Gastrocnemius medialis (tissue), 4 donors: ENCODE results near the gene ITPRIP. TPM values are rescaled to one million over a fixed set of nuclear protein-coding genes. Genes with fewer than 3 reads are reported as not detected.
A peak's percentile ranks its signal among the peaks of the same experiment; 100 is the strongest.

Source experiments
- ATAC-seq, 2 donors: fragments of 150-250 bp; one replicate each; pipeline ENCODE4 v1.9.1; 2016
- DNase-seq, 2 donors: peaks; one replicate each; pipeline ENCODE4 v3.0.0-alpha.2; 2019
- H3K27ac ChIP-seq, 4 donors: fragments of 200-600 bp; sonication (generic); 1 replicate in 1 of 4; 2 replicates in 3 of 4; pipeline ENCODE4 v1.5.1; 2016 to 2018; ENCODE audit warnings: mild to moderate bottlenecking in 2 of 4, moderate library complexity in 1 of 4
- H3K27me3 ChIP-seq, 3 donors: fragments of 200-600 bp; sonication (generic) in 2 of 3; 1 replicate in 1 of 3; 2 replicates in 2 of 3; pipeline versions ENCODE4 v1.5.1 to v1.6.0; 2016 to 2019; ENCODE audit warnings: mild to moderate bottlenecking in 1 of 3, moderate library complexity in 1 of 3
- H3K36me3 ChIP-seq, 2 donors: fragments of 200-600 bp; sonication (generic) in 1 of 2; one replicate each; pipeline ENCODE4 v1.5.1; 2017 to 2018
- H3K4me1 ChIP-seq, 2 donors: fragments of 200-600 bp; sonication (generic) in 1 of 2; one replicate each; pipeline ENCODE4 v1.5.1; 2016 to 2017; ENCODE audit warnings: mild to moderate bottlenecking in 2 of 2
- H3K4me3 ChIP-seq, 4 donors: fragments of 200-600 bp; sonication (generic) in 3 of 4; 1 replicate in 1 of 4; 2 replicates in 3 of 4; pipeline ENCODE4 v1.5.1; 2016 to 2019; ENCODE audit warnings: mild to moderate bottlenecking in 2 of 4
- H3K9me3 ChIP-seq, 3 donors: fragments of 200-600 bp; sonication (generic) in 2 of 3; 1 replicate in 1 of 3; 2 replicates in 2 of 3; pipeline ENCODE4 v1.5.1; 2016 to 2019
- CTCF ChIP-seq, 5 experiments: fragments of 450-650 bp in 3 of 5; fragments of 200-600 bp in 2 of 5; sonication (generic) in 2 of 5; IDR thresholded peaks in 4 of 5; conservative IDR thresholded peaks in 1 of 5; 1 replicate in 4 of 5; 2 replicates in 1 of 5; pipeline ENCODE4 v1.5.1; 2016 to 2019; ENCODE audit warnings: antibody characterized with exemption in 5 of 5, mild to moderate bottlenecking in 3 of 5, moderate library complexity in 3 of 5
- POLR2A ChIP-seq, 2 donors: fragments of 450-650 bp; IDR thresholded peaks; one replicate each; pipeline ENCODE4 v1.6.1; 2017; ENCODE audit warnings: antibody characterized with exemption in 2 of 2, mild to moderate bottlenecking in 2 of 2, moderate library complexity in 2 of 2
- in situ Hi-C, 4 donors: fragments of 200-750 bp; cut with MboI; loops; one replicate each; pipeline versions ENCODE4 v1.15.0 to v1.8.0; 2017; ENCODE audit warnings: low sequenced_read_pairs in 4 of 4
- intact Hi-C: fragments of 100-400 bp; cut with DNase I; formaldehyde crosslinking; loops from one replicate; pipeline ENCODE4 v1.15.1; 2023; ENCODE audit warnings: low total_unique reads
- total RNA-seq, 4 donors: library from RNA; depleted of rRNA; stranded (reverse); fragments of >200 nt; gene quantifications; one replicate each; pipeline versions ENCODE4 v1.1.0 to v1.2.3, GENCODE V29; 2016

ITPRIP gene
- total RNA-seq, 4 donors from 2014 or later: 5.0 to 19.9 (median 7.9) TPM

DNA sequence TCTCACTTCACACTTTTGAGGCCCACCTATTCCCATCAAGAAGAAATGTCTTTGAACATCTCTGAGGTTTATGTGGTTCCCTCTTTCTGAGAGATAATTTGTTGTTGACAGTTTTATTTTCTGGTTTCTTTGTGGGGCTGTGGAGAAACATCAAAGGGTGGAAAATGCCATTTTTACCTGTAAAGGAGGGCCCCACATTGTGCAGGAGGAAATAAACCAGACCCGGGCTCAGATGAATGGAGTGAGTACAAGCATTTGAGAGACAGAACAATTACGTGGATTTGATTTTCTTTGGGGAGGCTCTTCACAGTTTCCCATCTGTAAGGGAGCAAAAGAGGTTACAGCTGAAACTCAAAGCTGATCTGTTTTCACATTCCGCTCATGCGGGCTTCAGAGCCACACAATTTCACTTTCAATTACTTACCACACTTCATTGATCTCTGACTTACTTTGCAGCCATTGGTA, 29.8 kb downstream of the ITPRIP start:
- DNase-seq: no peak
- no peak for ATAC-seq
- in situ Hi-C loops (no loop called here), intact Hi-C loops (no loop called here)
- TF ChIP-seq CTCF (IDR thresholded peaks at IDR 0.05 in 4 of 5, conservative IDR thresholded peaks at IDR 0.05 in 1 of 5) (no peak), POLR2A (IDR thresholded peaks at IDR 0.05) (no peak)
- Histone ChIP-seq H3K4me1 (peaks cover 52 to 70% of the 10 kb centered on the region in 2 donors), H3K9me3 (no peaks in the 10 kb centered on the region), H3K36me3 (peaks cover 0 to 8% of the 10 kb centered on the region in 2 donors), H3K27ac (peak overlapping the region; percentile 49 to 87 (median 86)), H3K27me3 (no peaks in the 10 kb centered on the region), H3K4me3 (no peak overlapping the region)

DNA sequence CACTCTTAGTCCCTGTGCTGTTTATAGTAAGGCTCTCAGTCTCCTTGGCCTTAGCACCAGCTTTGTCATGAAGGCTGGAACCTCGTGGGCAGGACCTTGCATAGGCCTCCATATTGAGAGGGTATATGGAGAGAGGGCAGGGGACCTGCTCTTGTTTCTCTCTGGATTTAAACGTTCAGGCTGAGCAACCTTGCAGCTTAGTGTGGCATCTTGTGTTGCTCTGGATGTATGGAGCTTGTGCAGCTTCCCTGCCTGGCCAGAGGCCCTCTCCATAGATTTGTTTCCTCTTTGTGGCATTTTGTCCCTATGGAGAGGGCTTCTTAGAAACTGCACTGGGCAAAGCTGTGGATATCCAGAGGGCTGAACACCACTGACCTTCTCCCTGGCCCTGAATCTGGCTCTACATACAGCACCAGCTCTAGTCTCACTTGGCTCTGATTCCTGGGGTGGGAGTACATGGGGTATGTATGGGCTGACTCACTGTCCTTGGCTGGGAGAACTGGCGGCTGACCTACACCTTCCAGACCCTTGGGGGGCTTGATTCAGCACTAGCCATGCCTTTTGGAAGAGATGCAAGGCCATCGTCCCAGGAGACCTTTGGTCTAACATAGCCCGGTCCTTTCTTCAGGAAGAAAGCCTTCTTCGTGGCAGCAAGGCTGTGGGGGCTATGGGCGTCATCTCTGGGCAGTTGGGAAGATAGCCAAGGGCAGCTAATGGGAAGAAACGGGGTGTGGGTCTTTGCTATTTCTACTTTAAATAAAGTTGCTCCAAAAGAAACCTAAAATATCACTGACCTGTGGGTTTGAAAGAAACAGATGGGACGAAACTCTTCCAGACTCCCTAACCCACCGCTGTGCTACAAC, 30.5 kb downstream of the ITPRIP start:
- H3K27ac ChIP-seq: peak overlapping the region; percentile 11 to 87 (median 50)
- no peaks in the 10 kb centered on the region for H3K27me3 ChIP-seq
- intact Hi-C loops: no loop called here
- DNase-seq (no peak), ATAC-seq (no peak)
- in situ Hi-C loops: no loop called here
- H3K9me3 ChIP-seq: no peaks in the 10 kb centered on the region
- peaks cover 57 to 70% of the 10 kb centered on the region in 2 donors for H3K4me1 ChIP-seq
- peaks cover 0 to 8% of the 10 kb centered on the region in 2 donors for H3K36me3 ChIP-seq
- no peak overlapping the region for H3K4me3 ChIP-seq
- no peak for TF ChIP-seq CTCF (IDR thresholded peaks at IDR 0.05 in 4 of 5, conservative IDR thresholded peaks at IDR 0.05 in 1 of 5)
- TF ChIP-seq POLR2A (IDR thresholded peaks at IDR 0.05): no peak

- H3K36me3 ChIP-seq: no peaks in the 10 kb centered on the region
- H3K27me3 ChIP-seq: no peaks in the 10 kb centered on the region
- no peak for ATAC-seq
- H3K4me1 ChIP-seq: peaks cover 50 to 69% of the 10 kb centered on the region in 2 donors
- in situ Hi-C loops (no loop called here), intact Hi-C loops (no loop called here)
- no peak overlapping the region for H3K4me3 ChIP-seq
- no peak for DNase-seq
- peak overlapping the region in 1 of 4 donors; percentile 87 for H3K27ac ChIP-seq
- H3K9me3 ChIP-seq: no peaks in the 10 kb centered on the region
- TF ChIP-seq CTCF (IDR thresholded peaks at IDR 0.05 in 4 of 5, conservative IDR thresholded peaks at IDR 0.05 in 1 of 5) (no peak), POLR2A (IDR thresholded peaks at IDR 0.05) (no peak)
Observed at GRCh38 chr10:104306897-104307296, 31.4 kb downstream of the ITPRIP start.

GRCh38 chr10:104304927-104305326, 33.3 kb downstream of the ITPRIP start:
- Histone ChIP-seq H3K27ac (peak overlapping the region; percentile 72 to 75 (median 74)), H3K9me3 (no peaks in the 10 kb centered on the region), H3K4me1 (peaks cover 53 to 64% of the 10 kb centered on the region in 2 donors), H3K4me3 (no peak overlapping the region), H3K27me3 (no peaks in the 10 kb centered on the region), H3K36me3 (no peaks in the 10 kb centered on the region)
- in situ Hi-C loops: loop anchor here in 2 of 4 donors (5.0 kb wide), 1 partner anchor 42 kb away; no protein-coding TSS in a partner anchor
- DNase-seq (no peak), ATAC-seq (peak; percentile 44 to 45)
- intact Hi-C loops: loop anchor here (1.0 to 2.0 kb wide), 2 partner anchors 34 to 45 kb away; partner anchors contain the start of gene ITPRIP
- TF ChIP-seq CTCF (IDR thresholded peaks at IDR 0.05 in 4 of 5, conservative IDR thresholded peaks at IDR 0.05 in 1 of 5) (no peak), POLR2A (IDR thresholded peaks at IDR 0.05) (no peak)
